D721Med (cell line): ENCODE results near the gene SLC7A8.

Experiments used
- DNase-seq: peaks from one replicate; pipeline ENCODE4 v3.0.0; 2011; ENCODE audit warnings: low spot score; ENCODE audit not compliant: insufficient read length
- FAIRE-seq: peaks from 2 replicates; lab custom pipeline; 2011; peaks lifted over from hg19 to GRCh38; lab: Jason Lieb, UNC
- TF ChIP-seq, protein P1 (sequence below): IDR thresholded peaks from 2 replicates; pipeline ENCODE4 v1.5.1; 2012; ENCODE audit warnings: mild to moderate bottlenecking, control low read depth; ENCODE audit not compliant: insufficient read depth; ENCODE audit errors: missing control alignments

SLC7A8 gene

GRCh38 chr14:23105348-23105824 is 78.1 kb downstream of the SLC7A8 start:
- TF ChIP-seq, protein P1, sequence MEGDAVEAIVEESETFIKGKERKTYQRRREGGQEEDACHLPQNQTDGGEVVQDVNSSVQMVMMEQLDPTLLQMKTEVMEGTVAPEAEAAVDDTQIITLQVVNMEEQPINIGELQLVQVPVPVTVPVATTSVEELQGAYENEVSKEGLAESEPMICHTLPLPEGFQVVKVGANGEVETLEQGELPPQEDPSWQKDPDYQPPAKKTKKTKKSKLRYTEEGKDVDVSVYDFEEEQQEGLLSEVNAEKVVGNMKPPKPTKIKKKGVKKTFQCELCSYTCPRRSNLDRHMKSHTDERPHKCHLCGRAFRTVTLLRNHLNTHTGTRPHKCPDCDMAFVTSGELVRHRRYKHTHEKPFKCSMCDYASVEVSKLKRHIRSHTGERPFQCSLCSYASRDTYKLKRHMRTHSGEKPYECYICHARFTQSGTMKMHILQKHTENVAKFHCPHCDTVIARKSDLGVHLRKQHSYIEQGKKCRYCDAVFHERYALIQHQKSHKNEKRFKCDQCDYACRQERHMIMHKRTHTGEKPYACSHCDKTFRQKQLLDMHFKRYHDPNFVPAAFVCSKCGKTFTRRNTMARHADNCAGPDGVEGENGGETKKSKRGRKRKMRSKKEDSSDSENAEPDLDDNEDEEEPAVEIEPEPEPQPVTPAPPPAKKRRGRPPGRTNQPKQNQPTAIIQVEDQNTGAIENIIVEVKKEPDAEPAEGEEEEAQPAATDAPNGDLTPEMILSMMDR, result no peak
- no peak for DNase-seq
- no peak for FAIRE-seq

DNA sequence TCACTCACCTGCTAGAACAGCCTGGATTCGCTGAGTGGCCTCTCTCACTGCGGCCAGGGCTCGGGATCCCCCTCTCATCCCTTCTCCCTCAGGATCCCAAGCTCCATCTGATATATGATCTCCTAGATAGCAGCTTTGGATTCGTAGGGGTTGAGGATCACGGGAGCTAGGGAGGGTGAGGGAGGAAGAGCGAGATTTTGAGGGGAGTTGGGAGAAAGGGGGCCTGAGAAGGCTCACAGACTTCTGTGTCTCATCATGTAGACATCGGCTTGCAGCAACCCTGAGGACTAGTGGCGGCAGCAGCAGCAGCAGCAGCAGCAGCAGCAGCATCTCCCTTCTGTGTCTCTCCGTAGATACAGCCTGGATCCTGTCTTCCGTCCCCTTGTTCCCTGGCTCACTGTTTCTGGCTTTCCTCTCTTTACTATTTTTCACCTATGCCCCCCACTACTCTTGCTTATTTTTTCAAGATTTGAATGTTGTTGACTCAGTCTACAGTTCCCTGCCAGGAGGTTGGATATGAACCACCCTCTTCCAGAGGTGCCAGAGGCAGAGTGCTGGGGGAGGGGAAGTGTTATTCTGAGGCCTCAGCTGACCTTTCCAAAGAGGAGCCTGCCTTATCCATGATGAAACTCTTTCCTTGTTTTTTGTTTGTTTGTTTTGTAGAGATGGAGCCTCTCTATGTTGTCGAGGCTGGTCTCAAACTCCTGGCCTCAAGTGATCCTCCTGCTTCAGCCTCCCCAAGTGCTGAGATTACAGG is 78.7 kb downstream of the SLC7A8 start, which contains the start of gene CIROP:
CIROP (minus strand) TSS at position 399 of the 757 bp plus-strand sequence; CDS start at position 330, 69 bp downstream.
- FAIRE-seq (no peak), DNase-seq (no peak)
- TF ChIP-seq, protein P1, result no peak

GRCh38 chr14:23104070-23104590 is 79.3 kb downstream of the SLC7A8 start:
- DNase-seq, result no peak
- TF ChIP-seq, protein P1, result no peak

GRCh38 chr14:23103581-23103980 is 79.9 kb downstream of the SLC7A8 start:
- TF ChIP-seq, protein P1, result no peak
- no peak for FAIRE-seq

More at GRCh38 chr14:23104070-23104590, 79.3 kb downstream of the SLC7A8 start:
- no peak for FAIRE-seq

DNA sequence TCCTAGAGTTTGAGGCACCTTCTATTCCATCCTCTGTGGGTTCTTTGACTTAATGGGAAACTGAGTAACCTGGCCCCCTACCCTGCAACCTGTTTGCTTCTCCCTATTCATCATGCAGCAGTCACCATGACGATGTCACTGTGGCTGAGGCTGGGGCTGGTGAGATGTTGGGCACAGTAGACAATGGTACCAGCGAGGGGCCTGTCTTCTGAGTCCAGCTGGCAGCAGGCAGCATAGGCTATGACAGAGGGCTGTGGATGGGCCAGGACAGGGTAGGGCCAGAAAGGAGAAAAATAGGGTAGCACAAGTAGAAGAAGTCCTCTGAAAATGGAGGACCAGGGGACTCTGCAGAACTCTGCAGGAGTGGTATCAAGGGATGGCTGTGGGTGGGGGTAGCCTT is 80.7 kb downstream of the SLC7A8 start:
- TF ChIP-seq, protein P1, result no peak
- FAIRE-seq (no peak), DNase-seq (no peak)

More at GRCh38 chr14:23103581-23103980, 79.9 kb downstream of the SLC7A8 start:
- no peak for DNase-seq

DNA sequence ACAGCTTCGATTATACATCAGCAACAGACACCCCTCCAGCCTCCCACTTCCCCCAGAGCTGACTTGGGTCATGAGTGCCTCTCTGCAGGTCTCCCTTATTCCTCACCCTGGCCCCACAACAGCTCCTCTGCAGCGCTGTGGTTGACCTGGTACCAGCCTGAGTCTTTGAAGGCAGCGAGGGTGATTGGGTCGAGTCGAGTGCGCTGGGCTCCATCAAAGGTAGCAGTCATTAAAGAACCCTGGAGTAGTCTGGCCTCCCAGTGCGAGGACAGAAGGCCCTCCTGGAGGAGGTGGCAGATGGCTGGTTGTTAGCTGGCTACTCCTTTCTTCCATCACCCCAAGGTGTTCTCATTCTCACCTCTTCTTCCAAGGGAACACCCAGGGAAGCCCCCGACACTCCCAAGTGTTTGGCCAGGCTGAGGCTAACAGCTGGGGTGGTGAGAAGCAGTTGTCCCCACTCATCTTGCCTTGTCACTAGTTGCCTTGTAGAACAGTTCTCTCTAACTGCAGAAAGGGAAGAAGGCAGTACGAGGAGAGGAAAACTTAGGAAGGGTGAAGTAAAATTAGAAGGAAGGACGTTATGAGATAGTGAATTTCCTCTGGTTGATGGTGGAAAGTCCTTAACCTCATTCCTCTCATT is 81.4 kb downstream of the SLC7A8 start:
- no peak for DNase-seq
- TF ChIP-seq, protein P1, result no peak
- FAIRE-seq, result no peak
